GM12873 (cell line): ENCODE results near the gene SAG.

Experiments used
- TF ChIP-seq, protein P1 (sequence below): IDR thresholded peaks from 2 replicates; pipeline ENCODE4 v1.5.1; 2012; ENCODE audit warnings: low read depth, mild to moderate bottlenecking, moderate library complexity, low read length, control low read depth; ENCODE audit not compliant: insufficient read depth; ENCODE audit errors: missing control alignments

SAG gene

DNA sequence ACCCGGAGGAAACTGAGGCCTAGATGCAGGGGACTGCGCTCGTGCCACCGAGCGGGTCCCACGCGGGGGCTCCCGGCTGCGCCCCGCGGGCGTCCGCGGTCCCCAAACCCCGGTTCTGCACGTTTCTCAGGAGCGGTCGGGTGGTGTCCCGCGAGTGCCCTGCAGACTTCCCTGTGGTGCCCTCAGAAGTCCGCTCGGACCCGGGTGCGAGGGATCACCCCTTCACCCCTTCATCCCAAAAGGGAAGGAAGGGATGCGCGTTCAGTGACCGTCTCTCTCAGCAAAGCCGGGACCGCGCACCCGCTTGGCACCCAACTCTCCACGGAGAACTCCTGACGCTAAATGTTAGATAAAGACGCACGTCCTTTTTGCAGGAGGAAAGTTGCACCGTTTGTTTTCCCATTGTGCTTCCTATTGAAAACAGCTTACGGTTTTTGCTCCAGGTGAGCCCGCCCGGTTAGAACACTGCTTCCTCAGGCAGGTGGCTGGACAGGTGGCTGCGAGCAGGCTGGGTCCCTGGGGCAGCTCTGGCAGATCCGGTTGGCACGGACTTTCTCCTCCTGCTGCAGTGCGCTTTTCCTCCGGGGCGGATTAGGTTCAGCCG lies 47.5 kb downstream of the SAG start:
- TF ChIP-seq, protein P1, sequence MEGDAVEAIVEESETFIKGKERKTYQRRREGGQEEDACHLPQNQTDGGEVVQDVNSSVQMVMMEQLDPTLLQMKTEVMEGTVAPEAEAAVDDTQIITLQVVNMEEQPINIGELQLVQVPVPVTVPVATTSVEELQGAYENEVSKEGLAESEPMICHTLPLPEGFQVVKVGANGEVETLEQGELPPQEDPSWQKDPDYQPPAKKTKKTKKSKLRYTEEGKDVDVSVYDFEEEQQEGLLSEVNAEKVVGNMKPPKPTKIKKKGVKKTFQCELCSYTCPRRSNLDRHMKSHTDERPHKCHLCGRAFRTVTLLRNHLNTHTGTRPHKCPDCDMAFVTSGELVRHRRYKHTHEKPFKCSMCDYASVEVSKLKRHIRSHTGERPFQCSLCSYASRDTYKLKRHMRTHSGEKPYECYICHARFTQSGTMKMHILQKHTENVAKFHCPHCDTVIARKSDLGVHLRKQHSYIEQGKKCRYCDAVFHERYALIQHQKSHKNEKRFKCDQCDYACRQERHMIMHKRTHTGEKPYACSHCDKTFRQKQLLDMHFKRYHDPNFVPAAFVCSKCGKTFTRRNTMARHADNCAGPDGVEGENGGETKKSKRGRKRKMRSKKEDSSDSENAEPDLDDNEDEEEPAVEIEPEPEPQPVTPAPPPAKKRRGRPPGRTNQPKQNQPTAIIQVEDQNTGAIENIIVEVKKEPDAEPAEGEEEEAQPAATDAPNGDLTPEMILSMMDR = no peak

DNA sequence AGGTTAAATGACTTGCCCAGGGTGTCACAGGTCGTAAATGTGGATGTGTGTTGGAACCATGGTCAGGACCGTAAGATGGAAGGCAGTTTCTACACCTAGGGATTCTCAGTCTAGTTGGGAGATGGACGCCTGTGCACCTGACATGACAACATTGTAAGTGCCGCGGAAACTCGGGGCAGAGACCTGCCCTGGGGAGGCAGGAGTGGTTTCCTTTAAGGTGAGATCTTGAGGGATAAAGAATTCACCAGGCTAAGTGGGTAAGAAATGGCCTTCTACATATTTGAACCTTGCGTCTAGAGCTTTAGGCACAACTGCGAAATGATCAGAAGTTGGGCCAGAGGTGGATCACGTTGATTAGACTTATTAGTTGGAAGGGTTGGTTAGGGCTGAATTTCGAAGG lies 48.3 kb downstream of the SAG start:
- TF ChIP-seq, protein P1 = no peak

DNA sequence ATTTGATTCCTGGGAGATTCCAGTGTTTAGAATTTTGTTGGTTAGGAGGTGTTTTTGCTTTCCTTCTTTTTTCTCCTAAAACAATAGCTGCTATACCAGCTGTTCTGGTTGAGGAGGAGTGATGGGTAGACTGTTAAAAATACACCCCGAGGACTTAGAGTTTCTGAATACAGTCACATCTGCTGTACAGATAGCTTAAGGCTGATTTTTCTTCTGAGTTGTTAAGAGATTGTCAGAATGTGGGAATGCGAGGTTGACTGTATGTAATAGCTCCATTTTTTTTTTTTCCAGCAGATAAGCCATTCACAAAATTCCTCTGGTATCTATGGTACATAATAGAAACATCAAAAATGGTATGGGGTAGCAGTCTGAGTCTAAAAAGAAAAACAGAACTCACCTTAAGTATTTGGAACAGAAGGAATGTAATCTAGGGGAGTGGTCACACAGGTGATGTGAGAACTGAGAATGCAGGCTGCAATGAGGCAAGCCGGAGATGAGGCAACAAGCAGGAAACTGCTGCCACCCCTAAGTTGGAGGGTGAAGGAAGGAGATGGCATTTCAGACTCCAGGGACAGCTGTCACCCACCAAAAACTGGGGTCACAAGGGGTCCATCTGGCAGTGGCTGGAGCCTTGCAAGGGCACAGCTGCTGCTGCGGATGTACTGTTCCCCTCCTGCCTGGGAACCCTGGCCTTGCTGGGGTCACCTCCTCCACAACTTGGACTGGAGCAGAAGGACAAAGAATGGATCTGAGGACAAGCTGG lies 49.1 kb downstream of the SAG start:
- TF ChIP-seq, protein P1 = no peak

DNA sequence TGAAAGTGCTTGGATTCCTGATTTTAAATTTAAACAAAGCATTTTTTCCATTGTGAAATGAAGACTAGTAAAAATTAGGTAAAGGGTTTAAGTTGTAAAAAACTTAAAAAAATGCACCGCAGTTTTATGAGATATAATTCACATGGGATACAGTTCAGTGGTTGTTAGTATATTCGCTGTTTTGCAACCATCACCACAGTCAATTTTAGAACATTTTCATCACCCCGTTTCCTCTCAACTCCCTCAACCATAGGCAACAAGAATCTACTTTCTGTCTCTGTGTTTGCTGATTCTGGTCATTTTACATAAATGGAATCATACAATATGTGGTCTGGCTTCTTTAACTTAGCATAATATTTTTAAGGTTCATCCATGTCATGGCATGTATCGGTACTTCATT lies 50.7 kb downstream of the SAG start:
- TF ChIP-seq, protein P1 = no peak

DNA sequence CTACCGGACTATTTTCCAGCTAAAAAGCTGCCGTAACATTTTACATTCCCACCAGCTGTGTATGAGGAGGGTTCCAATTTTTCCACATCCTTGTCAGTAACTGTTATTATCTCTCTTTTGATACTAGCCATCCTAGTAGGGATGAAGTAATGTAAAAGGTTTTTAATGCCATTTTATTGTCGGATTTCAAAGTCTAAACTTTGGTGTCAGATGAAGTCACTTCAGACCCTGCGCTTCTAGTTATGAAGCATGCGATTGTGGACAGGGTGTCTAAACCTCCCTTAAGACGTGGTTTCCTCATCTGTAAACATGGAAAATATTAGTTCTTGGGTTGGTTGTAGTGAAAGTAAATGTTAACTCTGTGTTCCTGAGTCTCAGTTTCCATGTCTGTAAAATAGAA lies 51.3 kb downstream of the SAG start:
- TF ChIP-seq, protein P1 = no peak

DNA sequence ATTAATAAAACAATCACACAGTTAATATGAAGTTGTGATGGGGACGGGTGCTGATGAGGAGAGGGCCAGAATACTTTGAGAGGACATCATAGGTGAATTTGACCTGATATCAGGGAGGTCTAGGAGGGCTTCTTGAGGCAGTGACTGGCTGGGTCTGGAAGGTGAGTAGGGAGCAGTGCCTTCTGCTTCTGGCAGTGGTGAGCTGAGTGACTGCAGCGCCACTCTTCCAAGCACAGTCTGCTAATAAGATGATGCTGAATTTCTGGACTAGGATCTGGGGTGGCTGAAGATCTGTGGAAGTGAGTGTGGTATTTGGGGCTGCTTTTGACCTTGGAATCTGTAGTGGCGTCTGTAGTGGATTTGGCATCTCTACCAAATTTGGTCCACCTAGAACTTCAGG lies 52.2 kb downstream of the SAG start:
- TF ChIP-seq, protein P1 = no peak

DNA sequence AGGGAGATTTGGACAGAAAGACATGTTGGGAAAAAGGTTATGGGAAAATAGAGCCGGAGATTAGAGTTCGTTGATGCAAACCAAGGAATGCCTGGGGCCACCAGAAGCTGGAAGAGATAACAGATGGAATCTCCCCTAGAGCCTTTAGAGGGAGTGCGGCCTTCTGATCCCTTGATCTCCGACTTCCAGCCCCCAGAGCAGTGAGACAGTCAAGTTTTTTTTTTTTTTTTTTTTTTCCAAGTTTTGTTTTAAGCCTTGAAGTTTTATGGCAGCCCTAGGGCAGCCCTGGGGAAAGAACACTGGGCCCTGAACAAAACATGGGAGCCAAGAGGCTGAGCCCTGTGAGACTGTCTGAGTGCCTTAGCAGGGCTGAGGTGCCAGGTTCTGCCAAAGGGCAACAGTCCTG lies 53.2 kb downstream of the SAG start:
- TF ChIP-seq, protein P1 = no peak
